ENCODE data around the gene FAM9B. TPM values are rescaled to one million over a fixed set of nuclear protein-coding genes. Genes with fewer than 3 reads are reported as not detected.
"Not testable (repeated sequence)": the region's sequence is repeated elsewhere in the genome, so short reads cannot be mapped to it uniquely, and the experiment has no call there.

The FAM9B gene
- polyA plus RNA-seq, 1 donor (not counting 4 experiments of a cell fraction or from before 2014, with no cell fraction given), result not detected

GRCh38 chrX:9023293-9023692 lies 10.6 kb downstream of the FAM9B start:
- dilution Hi-C loops (cut with MboI; ENCODE audit: extremely low pct_ligation_motif_present, low sequenced_read_pairs), result no loop called here
- Histone ChIP-seq H2AFZ (ENCODE audit: control insufficient read depth, low read length) (no peak overlapping the region), H3K27me3 (ENCODE audit: control insufficient read depth, extremely low read depth, insufficient read depth, low read length) (no peaks in the 10 kb centered on the region), H3K4me2 (ENCODE audit: control insufficient read depth, extremely low read depth, insufficient read depth, low read depth, low read length) (no peak overlapping the region), H3K36me3 (ENCODE audit: control insufficient read depth in 2 of 2, extremely low read depth in 1 of 2, insufficient read depth in 2 of 2, low read length in 2 of 2) (no peaks in the 10 kb centered on the region), H3K9me1 (ENCODE audit: control insufficient read depth, extremely low read depth, insufficient read depth, low read length) (no peaks in the 10 kb centered on the region), H3K4me3 (ENCODE audit: control insufficient read depth in 2 of 3, extremely low read depth in 1 of 3, insufficient read depth in 2 of 3, low read depth in 1 of 3, low read length in 3 of 3) (no peak overlapping the region), H3K27ac (ENCODE audit: control insufficient read depth, insufficient read depth, low read length) (no peak overlapping the region), H3K4me1 (ENCODE audit: control insufficient read depth, extremely low read depth, insufficient read depth, low read length) (no peaks in the 10 kb centered on the region), H3K79me2 (ENCODE audit: control insufficient read depth, insufficient read depth, low read length) (no peaks in the 10 kb centered on the region), H3K9me3 (ENCODE audit: control insufficient read depth, low read depth, low read length) (no peaks in the 10 kb centered on the region), H4K20me1 (ENCODE audit: control insufficient read depth, extremely low read depth, insufficient read depth, low read length) (no peaks in the 10 kb centered on the region), H3K9ac (ENCODE audit: control insufficient read depth, extremely low read depth, insufficient read depth, low read length) (no peak overlapping the region)
- no peak for FAIRE-seq
- TF ChIP-seq EZH2 (IDR thresholded peaks at IDR 0.05; ENCODE audit: low read length), result no peak
- DNase-seq (ENCODE audit: low read depth, low spot score), result no peak

DNA sequence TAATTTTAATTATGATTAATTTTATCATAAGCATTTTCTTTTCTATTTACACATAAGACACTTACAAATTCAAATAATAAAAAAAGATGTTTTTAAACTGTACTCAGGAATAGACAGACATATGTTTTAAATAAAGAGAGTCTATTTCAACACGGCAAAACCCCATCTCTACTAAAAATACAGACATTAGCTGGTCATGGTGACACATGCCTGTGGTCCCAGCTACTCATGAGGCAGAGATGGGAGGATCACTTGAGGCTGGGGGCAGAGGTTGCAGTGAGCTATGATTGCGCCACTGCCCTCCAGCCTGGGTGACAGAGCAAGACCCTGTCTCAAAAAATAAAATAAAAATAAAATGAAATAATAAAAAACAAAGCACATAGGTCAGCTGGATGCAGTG lies 14.8 kb downstream of the FAM9B start:
- Histone ChIP-seq H3K9ac (ENCODE audit: control insufficient read depth, extremely low read depth, insufficient read depth, low read length) (no peak overlapping the region), H3K36me3 (ENCODE audit: control insufficient read depth in 2 of 2, extremely low read depth in 1 of 2, insufficient read depth in 2 of 2, low read length in 2 of 2) (no peaks in the 10 kb centered on the region), H3K9me3 (ENCODE audit: control insufficient read depth, low read depth, low read length) (no peaks in the 10 kb centered on the region), H3K9me1 (ENCODE audit: control insufficient read depth, extremely low read depth, insufficient read depth, low read length) (no peaks in the 10 kb centered on the region), H3K4me1 (ENCODE audit: control insufficient read depth, extremely low read depth, insufficient read depth, low read length) (no peaks in the 10 kb centered on the region), H2AFZ (ENCODE audit: control insufficient read depth, low read length) (no peak overlapping the region), H3K4me2 (ENCODE audit: control insufficient read depth, extremely low read depth, insufficient read depth, low read depth, low read length) (no peak overlapping the region), H3K27me3 (ENCODE audit: control insufficient read depth, extremely low read depth, insufficient read depth, low read length) (no peaks in the 10 kb centered on the region), H4K20me1 (ENCODE audit: control insufficient read depth, extremely low read depth, insufficient read depth, low read length) (no peaks in the 10 kb centered on the region), H3K27ac (ENCODE audit: control insufficient read depth, insufficient read depth, low read length) (no peak overlapping the region), H3K4me3 (ENCODE audit: control insufficient read depth in 2 of 3, extremely low read depth in 1 of 3, insufficient read depth in 2 of 3, low read depth in 1 of 3, low read length in 3 of 3) (no peak overlapping the region), H3K79me2 (ENCODE audit: control insufficient read depth, insufficient read depth, low read length) (no peaks in the 10 kb centered on the region)
- TF ChIP-seq EZH2 (IDR thresholded peaks at IDR 0.05; ENCODE audit: low read length) (no peak), CTCF (optimal IDR thresholded peaks at IDR 0.05 in 1 of 3, IDR thresholded peaks at IDR 0.05 in 1 of 3, conservative IDR thresholded peaks at IDR 0.05 in 1 of 3; ENCODE audit: extremely low read depth in 1 of 3, insufficient read depth in 2 of 3, low read length in 3 of 3) (no peak)
- FAIRE-seq (no peak), DNase-seq (ENCODE audit: low read depth, low spot score) (no peak)
- dilution Hi-C loops (cut with MboI; ENCODE audit: extremely low pct_ligation_motif_present, low sequenced_read_pairs), result no loop called here

DNA sequence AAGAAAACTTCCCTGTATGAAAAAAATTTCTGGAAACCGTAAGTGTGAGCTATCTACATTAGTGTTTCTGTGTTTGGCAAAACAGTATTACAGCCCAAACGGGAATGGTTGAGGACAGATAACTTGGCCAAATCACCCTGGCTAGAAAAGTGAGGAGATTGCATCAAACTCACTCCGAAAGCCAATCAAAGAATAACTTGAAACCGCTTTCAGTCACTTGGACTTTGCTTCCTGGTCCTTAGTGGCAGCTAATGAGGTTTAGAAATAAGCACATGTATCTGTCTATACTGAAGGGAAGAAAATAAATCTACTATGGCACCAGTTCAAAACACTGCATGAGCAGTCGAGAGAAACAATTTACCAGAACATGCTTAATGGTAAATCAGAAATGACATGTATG lies 15.6 kb downstream of the FAM9B start:
- H3K4me2 ChIP-seq (ENCODE audit: control insufficient read depth, extremely low read depth, insufficient read depth, low read depth, low read length); H3K27ac ChIP-seq (ENCODE audit: control insufficient read depth, insufficient read depth, low read length); H2AFZ ChIP-seq (ENCODE audit: control insufficient read depth, low read length); H3K4me1 ChIP-seq (ENCODE audit: control insufficient read depth, extremely low read depth, insufficient read depth, low read length); H3K9me1 ChIP-seq (ENCODE audit: control insufficient read depth, extremely low read depth, insufficient read depth, low read length); H3K79me2 ChIP-seq (ENCODE audit: control insufficient read depth, insufficient read depth, low read length); H3K36me3 ChIP-seq (ENCODE audit: control insufficient read depth in 2 of 2, extremely low read depth in 1 of 2, insufficient read depth in 2 of 2, low read length in 2 of 2); H4K20me1 ChIP-seq (ENCODE audit: control insufficient read depth, extremely low read depth, insufficient read depth, low read length); FAIRE-seq; H3K27me3 ChIP-seq (ENCODE audit: control insufficient read depth, extremely low read depth, insufficient read depth, low read length); H3K4me3 ChIP-seq (ENCODE audit: control insufficient read depth in 2 of 3, extremely low read depth in 1 of 3, insufficient read depth in 2 of 3, low read depth in 1 of 3, low read length in 3 of 3); dilution Hi-C loops (cut with MboI; ENCODE audit: extremely low pct_ligation_motif_present, low sequenced_read_pairs); H3K9me3 ChIP-seq (ENCODE audit: control insufficient read depth, low read depth, low read length); H3K9ac ChIP-seq (ENCODE audit: control insufficient read depth, extremely low read depth, insufficient read depth, low read length); DNase-seq (ENCODE audit: low read depth, low spot score): not testable (repeated sequence)

Data from keratinocyte (primary cell).